ENCODE results near the gene GAR1.

Gene GAR1

DNA sequence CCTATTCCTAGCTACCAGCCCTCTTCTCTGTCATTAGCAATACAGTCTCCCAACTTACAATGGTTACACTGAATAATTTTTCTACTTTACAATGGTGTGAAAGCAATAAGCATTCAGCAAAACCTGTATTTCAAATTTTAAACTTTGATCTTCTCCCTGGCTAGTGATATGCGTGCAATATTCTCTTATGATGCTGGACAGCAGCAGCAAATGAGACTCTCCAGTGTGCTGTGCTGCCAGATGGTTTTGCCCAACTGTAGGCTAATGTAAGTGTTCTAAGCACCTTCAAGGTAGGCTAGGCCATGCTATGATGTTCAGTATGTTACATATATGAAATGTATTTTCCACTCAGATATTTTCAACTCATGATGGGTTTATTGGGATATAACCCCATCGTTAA is 5.9 kb upstream of the GAR1 start:
- Histone ChIP-seq H3K27ac (ENCODE audit: poor library complexity, severe bottlenecking) (no peak overlapping the region), H3K9me3 (ENCODE audit: severe bottlenecking) (no peaks in the 10 kb centered on the region), H3K4me1 (ENCODE audit: insufficient read depth, poor library complexity, severe bottlenecking) (peaks cover 4% of the 10 kb centered on the region), H3K4me3 (ENCODE audit: severe bottlenecking) (no peak overlapping the region), H3K27me3 (ENCODE audit: insufficient read depth, poor library complexity, severe bottlenecking) (no peaks in the 10 kb centered on the region), H3K36me3 (ENCODE audit: low read depth) (no peaks in the 10 kb centered on the region)
- DNase-seq (ENCODE audit: low spot score): no peak
- ATAC-seq (ENCODE audit: low read depth): no peak
- TF ChIP-seq, protein P1, sequence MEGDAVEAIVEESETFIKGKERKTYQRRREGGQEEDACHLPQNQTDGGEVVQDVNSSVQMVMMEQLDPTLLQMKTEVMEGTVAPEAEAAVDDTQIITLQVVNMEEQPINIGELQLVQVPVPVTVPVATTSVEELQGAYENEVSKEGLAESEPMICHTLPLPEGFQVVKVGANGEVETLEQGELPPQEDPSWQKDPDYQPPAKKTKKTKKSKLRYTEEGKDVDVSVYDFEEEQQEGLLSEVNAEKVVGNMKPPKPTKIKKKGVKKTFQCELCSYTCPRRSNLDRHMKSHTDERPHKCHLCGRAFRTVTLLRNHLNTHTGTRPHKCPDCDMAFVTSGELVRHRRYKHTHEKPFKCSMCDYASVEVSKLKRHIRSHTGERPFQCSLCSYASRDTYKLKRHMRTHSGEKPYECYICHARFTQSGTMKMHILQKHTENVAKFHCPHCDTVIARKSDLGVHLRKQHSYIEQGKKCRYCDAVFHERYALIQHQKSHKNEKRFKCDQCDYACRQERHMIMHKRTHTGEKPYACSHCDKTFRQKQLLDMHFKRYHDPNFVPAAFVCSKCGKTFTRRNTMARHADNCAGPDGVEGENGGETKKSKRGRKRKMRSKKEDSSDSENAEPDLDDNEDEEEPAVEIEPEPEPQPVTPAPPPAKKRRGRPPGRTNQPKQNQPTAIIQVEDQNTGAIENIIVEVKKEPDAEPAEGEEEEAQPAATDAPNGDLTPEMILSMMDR (IDR thresholded peaks at IDR 0.05; ENCODE audit: poor library complexity, severe bottlenecking): no peak

DNA sequence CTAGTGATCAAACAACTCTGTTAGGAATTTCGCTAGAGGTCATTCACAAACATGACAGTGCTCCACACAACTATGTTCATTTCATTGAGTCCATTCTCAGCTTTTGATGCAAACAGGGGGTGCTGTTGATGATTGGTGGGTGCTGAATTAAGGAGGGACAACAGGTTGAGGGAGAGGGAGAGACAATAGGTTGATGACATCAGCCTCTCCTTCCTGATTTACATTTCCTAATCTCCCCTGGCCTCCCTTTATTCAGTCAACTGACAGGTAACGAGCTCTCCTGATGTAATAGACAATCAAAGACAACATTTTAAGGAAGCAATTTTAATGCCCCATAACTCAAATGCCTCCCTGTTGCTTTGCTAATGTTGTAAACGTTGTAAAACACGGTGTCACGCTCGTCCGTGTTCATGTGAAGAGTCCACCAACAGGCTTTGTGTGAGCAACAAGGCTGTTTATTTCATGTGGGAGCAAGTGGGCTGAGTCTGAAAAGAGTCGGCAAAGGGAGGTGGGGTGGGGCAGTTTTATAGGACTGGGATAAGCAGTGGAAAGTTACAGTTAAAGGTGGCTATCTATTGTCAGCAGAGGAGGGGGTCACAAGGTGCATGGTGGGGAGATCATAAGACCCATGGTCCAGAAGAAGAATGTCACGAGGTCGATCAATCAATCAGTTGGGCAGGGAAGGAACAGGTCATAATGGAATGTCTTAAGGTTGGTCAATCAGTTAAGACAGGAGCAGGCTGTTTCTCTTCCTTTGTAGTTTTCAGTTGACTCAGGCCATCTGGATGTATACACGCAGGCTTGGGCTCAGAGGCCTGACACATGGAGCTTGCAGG is 4.8 kb upstream of the GAR1 start:
- Histone ChIP-seq H3K27ac (ENCODE audit: poor library complexity, severe bottlenecking) (no peak overlapping the region), H3K9me3 (ENCODE audit: severe bottlenecking) (no peaks in the 10 kb centered on the region), H3K36me3 (ENCODE audit: low read depth) (no peaks in the 10 kb centered on the region), H3K4me3 (ENCODE audit: severe bottlenecking) (no peak overlapping the region), H3K4me1 (ENCODE audit: insufficient read depth, poor library complexity, severe bottlenecking) (peaks cover 5% of the 10 kb centered on the region), H3K27me3 (ENCODE audit: insufficient read depth, poor library complexity, severe bottlenecking) (no peaks in the 10 kb centered on the region)
- DNase-seq (ENCODE audit: low spot score): no peak
- ATAC-seq (ENCODE audit: low read depth): no peak
- TF ChIP-seq, protein P1 (IDR thresholded peaks at IDR 0.05; ENCODE audit: poor library complexity, severe bottlenecking): no peak

DNA sequence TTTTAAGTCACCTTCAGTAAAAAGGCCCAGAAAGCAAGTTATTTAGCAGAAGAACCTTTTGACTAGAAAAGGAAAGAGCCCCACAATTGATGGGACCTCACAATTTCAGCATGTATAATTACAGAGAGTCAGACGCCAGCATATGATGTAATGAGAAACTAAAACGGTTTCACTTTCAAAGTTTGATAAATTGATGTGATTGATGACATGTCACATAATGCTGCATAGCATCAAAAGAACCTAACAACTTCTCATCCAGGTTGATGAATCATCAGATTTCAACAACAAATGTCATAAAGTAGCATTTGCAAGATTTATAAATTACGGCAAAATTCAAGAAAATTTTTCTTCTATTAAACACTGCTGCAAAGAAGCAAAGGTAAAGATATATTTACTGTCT is 3.9 kb upstream of the GAR1 start:
- ATAC-seq (ENCODE audit: low read depth) (no peak), DNase-seq (ENCODE audit: low spot score) (no peak)
- Histone ChIP-seq H3K4me1 (ENCODE audit: insufficient read depth, poor library complexity, severe bottlenecking) (peaks cover 6% of the 10 kb centered on the region), H3K9me3 (ENCODE audit: severe bottlenecking) (no peaks in the 10 kb centered on the region), H3K27me3 (ENCODE audit: insufficient read depth, poor library complexity, severe bottlenecking) (no peaks in the 10 kb centered on the region), H3K36me3 (ENCODE audit: low read depth) (no peaks in the 10 kb centered on the region), H3K27ac (ENCODE audit: poor library complexity, severe bottlenecking) (no peak overlapping the region), H3K4me3 (ENCODE audit: severe bottlenecking) (no peak overlapping the region)
- TF ChIP-seq, protein P1 (IDR thresholded peaks at IDR 0.05; ENCODE audit: poor library complexity, severe bottlenecking): no peak

DNA sequence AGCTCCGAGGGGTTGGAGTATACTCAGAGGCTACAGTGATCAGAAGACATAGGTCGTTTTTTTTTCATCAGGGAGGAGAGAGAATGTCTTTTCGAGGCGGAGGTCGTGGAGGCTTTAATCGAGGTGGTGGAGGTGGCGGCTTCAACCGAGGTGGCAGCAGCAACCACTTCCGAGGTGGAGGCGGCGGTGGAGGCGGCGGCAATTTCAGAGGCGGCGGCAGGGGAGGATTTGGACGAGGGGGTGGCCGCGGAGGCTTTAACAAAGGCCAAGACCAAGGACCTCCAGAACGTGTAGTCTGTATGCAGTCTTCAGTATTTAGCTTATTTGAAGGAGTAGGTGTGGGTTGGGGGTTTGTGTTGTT is 500 bp downstream of the GAR1 start:
- Histone ChIP-seq H3K27me3 (ENCODE audit: insufficient read depth, poor library complexity, severe bottlenecking) (no peaks in the 10 kb centered on the region), H3K4me3 (ENCODE audit: severe bottlenecking) (peak overlapping the region; percentile 58), H3K36me3 (ENCODE audit: low read depth) (peaks cover 38% of the 10 kb centered on the region), H3K27ac (ENCODE audit: poor library complexity, severe bottlenecking) (peak overlapping the region; percentile 53), H3K9me3 (ENCODE audit: severe bottlenecking) (no peaks in the 10 kb centered on the region), H3K4me1 (ENCODE audit: insufficient read depth, poor library complexity, severe bottlenecking) (peaks cover 9% of the 10 kb centered on the region)
- ATAC-seq (ENCODE audit: low read depth) (peak; percentile 8; the same call in 1 of the 3 replicates), DNase-seq (ENCODE audit: low spot score) (no peak)
- TF ChIP-seq, protein P1 (IDR thresholded peaks at IDR 0.05; ENCODE audit: poor library complexity, severe bottlenecking): no peak

DNA sequence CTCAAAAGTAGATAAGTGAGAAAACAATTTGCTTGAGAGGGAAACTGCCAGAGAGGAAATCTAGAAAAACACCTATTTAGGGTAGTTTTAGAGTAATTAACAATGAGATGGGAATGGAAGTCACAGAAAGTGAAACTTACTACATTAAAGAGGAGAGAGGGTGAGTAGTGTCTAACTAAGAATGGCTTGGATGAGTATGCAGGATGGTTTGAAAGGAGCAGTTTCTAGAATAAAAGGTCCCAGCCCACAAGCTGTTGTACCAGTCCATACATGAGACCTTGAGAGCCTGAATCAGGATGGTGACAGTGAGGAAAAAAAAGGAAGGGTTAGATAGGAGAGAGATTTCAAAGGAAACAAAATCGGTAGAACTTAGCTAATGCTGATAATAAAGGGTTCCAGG is 1.3 kb downstream of the GAR1 start:
- DNase-seq (ENCODE audit: low spot score) (no peak), ATAC-seq (ENCODE audit: low read depth) (no peak)
- Histone ChIP-seq H3K9me3 (ENCODE audit: severe bottlenecking) (no peaks in the 10 kb centered on the region), H3K36me3 (ENCODE audit: low read depth) (peaks cover 46% of the 10 kb centered on the region), H3K4me3 (ENCODE audit: severe bottlenecking) (peak overlapping the region; percentile 58), H3K27me3 (ENCODE audit: insufficient read depth, poor library complexity, severe bottlenecking) (no peaks in the 10 kb centered on the region), H3K27ac (ENCODE audit: poor library complexity, severe bottlenecking) (no peak overlapping the region), H3K4me1 (ENCODE audit: insufficient read depth, poor library complexity, severe bottlenecking) (peaks cover 9% of the 10 kb centered on the region)
- TF ChIP-seq, protein P1 (IDR thresholded peaks at IDR 0.05; ENCODE audit: poor library complexity, severe bottlenecking): no peak
